ENCODE measurements around the gene TMEM123.
"Not testable (repeated sequence)": the region's sequence is repeated elsewhere in the genome, so short reads cannot be mapped to it uniquely, and the experiment has no call there.

Gene TMEM123

DNA sequence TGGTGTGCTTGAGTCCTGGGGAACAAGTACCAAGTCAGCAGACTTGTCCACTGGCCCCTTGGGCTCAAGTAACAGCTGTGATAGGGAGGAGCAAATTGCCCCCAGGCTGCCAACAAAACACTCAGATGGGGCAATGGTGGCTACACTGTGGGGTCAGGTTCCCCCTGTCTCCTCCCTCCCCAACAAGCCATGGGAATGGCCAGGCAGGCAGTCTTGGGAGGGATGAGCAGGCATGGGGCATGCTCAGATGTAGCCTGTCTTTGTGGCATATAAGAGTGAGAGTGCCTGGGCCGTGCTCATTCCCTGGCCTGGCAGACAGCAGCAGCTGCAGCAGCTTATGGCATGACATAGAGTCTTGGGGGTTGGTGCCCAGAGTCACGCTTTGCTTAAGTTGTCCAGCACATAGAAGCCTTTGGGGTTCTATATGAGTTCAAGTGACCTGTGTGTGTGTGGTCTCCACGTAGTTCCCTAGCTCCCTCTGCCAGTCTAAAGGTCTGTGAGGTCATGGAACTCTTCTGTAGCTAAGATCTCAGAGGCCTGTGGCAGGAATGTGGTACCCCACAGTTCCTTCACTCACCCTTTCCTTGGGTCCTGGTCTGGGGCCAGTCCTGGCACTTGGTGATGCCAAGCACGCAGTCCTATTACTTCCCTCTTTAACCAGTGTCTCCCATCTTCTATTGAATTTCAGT lies 60.9 kb downstream of the TMEM123 start:
- no peak for DNase-seq (ENCODE audit: low spot score)

DNA sequence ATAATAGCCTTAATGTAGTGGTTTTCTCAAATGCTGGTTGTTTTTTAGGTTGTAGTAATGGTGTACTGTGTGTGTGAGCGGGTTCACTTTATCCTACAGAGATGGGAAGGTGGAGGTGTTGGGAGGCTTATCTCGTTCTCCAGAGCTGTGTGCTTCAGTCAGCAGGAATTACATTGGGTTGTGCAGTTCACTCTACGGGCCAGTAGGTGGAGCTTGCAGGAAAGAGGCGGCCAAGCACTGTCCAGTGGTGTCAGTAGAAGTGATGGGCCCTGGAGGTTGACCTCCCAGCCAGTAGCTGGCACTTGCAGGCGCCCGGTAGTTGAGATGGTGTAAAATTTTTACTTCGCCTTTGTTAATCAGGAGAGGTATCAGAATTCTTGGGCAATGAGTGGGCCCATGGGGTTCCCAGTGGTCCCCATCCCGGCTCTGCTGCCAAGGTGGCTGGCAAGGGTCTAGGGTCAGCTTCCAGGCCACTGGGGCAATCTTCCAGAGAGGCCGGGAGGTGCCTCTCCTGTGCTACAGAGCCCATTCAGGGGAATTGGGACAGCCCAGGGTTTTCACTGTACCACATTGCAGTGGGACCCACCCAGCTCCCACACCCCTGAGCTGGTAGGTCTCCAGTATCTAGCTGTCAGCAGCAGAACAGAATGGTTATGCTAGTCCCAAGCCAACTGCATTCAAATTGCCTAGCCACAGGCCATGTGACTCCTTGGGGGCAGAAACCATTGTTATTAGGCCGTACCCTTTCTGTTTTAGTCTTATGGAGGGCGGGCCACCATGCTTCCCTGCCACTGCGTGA lies 61.7 kb downstream of the TMEM123 start:
- peak; percentile 62 for DNase-seq (ENCODE audit: low spot score)

DNA sequence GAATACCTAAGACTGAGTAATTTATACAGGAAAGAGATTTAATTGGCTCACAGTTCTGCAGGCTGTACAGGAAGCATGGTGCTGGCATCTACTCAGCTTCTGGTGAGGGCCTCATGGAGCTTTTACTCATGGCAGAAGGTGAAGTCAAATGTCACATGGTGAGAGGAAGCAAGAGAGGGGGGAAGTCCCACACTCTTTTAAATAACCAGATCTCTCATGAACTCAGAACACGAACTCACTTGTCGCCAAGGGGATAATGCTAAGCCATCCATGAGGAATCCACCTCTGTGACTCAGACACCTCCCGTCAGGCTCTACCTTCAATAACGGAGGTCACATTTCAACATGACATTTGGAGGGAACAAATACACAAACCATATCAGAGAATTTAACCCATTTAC lies 63.3 kb downstream of the TMEM123 start:
- DNase-seq (ENCODE audit: low spot score): no peak

DNA sequence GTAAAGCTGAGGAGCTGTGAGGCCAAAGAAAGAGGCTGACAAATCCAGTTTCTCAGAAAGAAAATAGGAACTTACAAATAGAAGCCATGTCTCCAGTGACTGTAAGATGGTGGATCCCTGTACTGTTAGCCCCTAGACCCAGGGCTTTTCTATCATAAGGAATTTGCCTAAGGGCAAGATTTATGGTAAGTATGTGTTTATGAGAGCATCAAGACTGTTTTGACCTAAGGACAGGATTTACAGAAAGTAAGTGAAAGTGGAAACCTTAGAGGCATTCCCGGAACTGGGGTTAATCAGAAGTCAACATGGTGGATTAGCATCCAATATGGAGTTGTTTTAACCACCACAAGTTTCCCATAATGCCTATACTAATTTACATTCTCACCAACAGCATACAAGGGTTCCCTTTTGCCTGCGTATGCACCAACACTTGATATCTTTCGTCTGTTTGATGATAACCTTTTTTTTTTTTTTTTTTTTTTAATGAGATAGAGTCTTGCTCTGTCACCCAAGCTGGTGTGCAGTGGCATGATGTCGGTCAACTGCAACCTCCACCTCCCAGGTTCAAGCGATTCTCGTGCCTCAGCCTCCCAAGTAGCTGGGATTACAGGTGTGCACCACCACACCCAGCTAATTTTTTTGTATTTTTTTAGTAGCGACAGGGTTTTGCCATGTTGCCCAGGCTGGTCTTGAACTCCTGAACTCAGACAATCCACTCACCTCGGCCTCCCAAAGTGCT lies 65.4 kb downstream of the TMEM123 start:
- no peak for DNase-seq (ENCODE audit: low spot score)

DNA sequence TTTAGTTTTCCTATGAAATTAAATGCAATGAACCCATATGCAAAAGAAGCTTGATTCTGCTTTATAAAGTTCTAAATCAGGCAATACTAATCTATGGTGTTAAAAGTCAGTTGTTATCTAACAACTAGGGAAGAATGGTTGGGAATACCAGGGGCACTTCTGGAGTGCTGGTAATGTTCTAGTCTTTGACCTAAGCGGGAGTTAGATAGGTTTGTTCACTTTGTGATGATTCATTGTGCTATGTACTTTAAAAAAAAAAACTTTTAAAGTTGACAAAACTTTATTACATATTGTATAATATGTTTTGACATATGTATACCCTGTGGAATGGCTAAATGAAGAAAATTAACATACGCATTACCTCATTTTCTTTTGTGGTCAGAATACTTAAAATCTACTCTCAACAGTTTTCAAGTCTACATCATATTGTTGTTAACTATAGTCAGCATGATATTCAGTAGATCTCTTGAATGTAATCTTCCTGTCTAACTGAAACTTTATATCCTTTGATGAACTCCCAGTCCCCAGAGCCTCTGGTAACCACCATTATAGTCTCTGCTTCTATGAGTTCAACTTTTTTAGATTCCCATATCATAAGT lies 66.3 kb downstream of the TMEM123 start:
- DNase-seq (ENCODE audit: low spot score): no peak

DNA sequence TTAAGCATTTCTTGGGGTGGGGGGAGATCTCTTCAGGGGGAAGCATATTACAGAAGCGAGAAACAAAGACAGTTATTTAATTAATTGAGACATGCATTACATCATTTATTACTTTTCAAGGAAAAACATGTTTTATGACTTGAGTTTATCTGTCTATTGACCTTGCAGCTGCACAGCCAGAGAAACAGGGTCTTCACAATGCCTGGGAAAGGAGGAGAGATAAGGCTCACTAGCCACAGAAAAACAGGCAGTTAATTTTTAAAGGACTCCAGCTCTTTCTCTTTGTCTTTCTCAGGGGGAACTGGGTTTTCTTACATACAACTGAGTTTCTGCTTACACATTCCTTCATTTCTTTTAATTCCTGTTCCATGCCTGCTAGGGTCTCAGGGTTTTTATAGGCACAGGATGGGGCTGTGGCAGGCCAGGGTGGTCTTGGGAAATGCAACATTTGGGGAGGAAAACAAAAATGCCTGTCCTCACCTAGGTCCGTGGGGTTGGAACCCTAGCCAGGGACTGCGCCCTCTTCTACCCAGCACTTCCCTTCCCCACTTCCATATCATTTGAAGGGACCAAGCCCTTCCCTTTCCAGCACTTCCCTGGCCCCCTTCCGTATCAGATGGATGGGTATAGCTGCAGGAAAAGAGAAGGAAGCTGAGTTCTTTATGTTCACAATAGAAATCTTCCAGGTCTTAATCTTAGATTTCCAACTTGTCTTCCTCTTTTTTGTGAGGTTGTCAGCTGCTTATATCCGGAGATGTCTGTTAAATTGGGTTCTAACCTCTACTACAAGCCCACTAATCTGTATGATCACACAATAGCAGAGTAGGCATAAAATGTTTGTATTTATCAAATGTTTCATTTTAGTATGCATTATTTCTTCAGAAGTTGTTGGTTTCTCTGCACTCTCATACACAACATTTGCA lies 67.2 kb downstream of the TMEM123 start:
- no peak for DNase-seq (ENCODE audit: low spot score)

DNA sequence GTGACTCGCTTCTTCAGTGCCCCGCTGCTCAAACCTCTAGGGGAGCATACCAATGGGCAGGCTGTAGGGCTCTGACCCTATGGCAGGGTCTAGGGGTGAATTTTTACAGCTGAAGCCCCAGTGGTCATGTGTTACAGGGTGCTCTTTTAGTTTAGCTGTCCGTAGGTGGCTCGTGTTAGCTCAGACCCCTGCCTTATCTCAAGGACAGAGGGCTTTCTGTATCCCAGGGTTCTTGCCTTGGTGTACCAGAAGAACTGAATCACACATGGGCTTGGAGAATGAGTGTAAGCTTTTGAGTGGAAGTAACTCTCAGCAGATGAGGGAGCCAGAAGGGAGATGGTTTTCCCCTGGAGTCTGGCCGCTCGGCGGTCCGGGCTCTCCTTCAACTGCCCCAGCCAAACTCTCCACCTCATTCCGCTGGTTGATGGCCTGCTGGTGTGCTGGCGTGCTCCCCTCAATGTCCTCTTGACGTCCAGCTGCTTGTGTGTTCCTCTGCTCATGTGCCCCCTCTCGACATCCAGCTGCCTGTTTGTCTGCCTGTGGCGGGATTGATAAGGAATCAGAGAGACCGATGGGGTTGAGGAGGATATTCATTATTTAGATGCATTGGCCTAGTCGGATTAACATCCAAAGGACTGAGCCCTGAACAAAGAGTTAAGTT lies 68.0 kb downstream of the TMEM123 start:
- DNase-seq (ENCODE audit: low spot score): no peak

DNA sequence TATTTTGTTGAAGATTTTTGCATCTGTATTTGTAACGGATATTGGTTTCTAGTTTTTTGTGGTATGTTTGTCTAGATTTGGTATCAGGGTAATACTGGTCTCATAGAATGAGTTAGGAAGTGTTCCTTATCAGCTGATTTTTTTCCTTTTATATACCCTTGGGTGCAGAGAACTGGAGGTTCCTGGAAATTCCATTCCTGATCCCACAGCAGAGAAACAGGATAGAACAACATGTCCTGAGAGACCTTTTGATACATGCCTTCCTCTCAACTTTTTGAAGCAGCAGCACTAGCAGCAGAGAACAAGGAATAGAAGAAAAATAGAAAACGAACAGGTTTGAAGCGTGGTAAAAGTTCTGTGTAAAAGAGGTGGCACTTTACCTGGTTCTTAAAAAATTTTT lies 68.7 kb downstream of the TMEM123 start:
- no peak for DNase-seq (ENCODE audit: low spot score)

DNA sequence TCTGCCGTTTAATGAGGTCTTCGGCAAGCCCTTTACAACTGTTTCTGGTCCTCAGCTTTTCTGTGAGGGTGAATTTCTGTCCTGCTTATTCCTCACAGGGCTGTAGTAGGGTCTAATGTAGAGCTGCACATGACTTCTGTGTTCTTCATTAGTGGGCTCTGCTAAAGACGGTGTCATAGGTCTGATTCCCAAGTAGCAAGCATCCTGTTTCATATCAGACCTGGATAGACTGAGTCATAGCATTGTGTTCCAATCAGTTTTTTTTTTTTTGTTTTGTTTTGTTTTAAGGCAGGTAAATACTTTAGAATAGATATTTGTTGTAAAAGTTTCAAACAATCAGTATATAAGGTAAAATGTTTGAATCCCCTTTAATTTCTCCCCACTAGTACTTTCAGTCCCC lies 70.2 kb downstream of the TMEM123 start:
- DNase-seq (ENCODE audit: low spot score): peak; percentile 34

DNA sequence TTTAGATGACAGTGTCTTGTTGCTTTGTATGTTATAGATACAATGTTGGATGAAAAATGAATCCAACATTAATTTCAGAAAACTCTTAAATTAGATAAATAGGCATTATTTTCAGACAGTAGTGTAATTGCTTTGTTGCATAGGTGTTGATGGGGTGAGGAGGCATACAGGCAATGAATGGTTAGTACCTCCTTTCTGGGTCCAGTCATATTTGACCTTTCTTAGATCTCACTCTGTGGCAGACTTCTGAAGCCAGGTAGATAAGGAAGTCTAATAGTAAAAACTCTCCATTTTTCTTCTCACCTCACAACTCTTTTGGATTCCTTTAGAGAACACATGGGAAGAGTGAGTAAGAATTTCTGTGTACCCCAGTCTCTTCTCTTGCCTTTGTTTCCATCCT lies 73.7 kb downstream of the TMEM123 start:
- DNase-seq (ENCODE audit: low spot score): no peak

DNA sequence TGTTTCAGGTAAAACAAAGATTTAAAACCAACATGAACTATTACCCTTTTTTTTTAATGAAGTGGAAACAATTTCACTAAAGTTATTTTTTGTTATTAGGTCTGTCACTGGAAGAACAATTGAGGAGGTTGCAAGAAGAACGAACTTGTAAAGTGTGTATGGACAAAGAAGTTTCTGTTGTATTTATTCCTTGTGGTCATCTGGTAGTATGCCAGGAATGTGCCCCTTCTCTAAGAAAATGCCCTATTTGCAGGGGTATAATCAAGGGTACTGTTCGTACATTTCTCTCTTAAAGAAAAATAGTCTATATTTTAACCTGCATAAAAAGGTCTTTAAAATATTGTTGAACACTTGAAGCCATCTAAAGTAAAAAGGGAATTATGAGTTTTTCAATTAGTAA lies 74.7 kb downstream of the TMEM123 start:
- no peak for DNase-seq (ENCODE audit: low spot score)

DNA sequence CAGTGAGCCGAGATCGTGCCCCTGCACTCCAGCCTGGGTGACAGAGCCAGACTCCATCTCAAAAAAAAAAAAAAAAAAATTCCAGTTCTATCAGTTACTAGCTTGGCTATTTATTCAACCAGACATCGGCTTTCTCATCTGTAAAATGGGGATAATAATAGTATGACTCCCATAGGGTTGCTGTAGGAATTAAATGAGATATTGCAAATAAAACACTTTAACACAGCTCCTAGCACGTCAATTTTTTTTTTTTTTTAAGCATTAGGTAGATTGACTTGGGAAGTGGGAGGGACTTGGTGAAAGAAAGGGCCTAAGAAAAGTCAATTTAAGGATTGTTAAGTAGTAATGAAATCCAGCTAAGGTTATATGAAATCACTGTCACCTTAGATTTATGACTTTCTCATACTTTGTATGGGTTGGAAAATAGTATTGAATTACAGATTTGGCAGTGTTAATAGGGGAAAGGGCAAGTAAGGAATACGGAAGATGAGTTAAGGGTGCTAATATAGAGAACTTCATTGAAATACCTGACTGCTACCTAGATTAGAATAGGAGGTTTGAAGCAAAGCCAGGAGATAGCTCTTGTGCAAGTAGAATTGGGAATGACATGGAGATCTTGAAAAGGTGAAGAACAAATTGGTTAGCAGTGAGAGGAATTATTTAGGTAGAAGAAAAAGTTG lies 76.7 kb downstream of the TMEM123 start:
- DNase-seq (ENCODE audit: low spot score): no peak

DNA sequence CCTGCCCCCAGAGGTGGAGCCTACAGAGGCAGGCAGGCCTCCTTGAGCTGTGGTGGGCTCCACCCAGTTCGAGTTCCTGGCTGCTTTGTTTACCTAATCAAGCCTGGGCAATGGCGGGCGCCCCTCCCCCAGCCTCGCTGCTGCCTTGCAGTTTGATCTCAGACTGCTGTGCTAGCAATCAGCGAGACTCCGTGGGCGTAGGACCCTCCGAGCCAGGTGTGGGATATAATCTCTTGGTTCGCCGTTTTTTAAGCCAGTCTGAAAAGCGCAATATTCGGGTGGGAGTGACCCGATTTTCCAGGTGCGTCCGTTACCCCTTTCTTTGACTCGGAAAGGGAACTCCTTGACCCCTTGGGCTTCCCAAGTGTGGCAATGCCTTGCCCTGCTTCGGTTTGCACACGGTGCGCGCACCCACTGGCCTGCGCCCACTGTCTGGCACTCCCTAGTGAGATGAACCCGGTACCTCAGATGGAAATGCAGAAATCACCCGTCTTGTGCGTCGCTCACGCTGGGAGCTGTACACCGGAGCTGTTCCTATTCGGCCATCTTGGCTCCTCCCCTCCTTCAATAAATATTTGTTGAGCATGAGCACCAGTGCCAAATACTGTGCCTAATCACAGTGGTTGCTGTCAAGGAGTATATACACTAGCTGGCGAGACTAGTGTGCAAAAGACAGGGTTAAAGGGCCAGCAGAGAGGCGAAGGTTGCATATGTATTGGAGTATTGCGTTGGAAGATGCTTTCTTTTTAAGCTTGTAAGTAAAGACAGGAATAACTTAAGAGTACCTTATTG lies 77.7 kb downstream of the TMEM123 start:
- DNase-seq (ENCODE audit: low spot score): not testable (repeated sequence)

DNA sequence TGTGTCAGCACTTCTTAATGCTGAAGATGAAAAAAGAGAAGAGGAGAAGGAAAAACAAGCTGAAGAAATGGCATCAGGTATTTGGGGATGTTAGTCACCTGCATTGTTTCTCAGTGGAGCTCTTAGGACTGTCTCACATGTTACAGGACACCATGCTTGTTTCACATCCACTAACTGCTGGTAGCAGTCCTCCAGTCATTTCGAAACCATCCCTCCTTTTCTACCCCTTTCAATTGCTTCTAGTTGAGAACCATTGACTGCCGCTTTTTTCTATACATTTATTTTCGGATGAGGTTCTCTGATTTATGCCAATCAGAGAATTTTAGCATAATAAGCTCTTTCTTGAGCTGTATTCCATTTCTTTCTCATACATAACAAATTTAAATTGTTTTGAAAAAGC lies 84.1 kb downstream of the TMEM123 start:
- DNase-seq (ENCODE audit: low spot score): no peak

DNA sequence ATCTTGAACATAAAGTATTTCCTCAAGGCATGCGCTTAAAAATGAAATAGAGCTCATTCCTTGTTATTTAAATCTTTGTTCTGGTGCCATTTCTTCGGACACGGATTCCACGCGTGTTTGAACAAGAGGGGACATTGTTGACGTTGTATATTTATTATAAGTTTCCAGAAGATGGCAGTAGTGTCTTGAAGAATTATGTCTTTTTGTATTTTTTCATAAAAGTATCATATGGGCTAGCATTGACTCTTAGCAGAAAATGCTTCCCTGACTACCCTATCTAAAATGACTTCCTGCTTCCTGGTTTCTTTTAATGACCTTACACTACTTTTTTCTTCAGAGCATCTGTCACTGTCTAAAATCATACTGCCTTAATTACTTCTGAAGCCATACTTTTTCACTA lies 85.2 kb downstream of the TMEM123 start:
- DNase-seq (ENCODE audit: low spot score): peak; percentile 38

DNA sequence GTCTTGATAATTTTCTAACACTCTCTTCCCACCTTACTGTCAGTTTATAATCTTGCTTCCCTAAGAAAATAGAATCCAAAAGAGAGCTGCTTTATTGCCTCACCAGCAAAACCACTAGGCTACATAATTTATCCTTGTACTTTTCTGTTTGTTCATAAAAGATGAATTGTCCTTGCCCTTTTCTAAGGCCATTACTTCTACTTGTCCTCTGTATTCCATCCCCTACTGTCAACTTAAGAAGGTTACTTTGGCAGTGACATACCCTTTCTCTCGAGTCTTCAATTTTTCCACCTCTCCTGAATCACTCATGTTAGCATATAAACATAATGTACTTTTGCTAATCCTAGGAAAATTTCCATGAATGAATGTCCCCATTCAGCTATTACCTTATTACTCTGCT lies 87.6 kb downstream of the TMEM123 start:
- no peak for DNase-seq (ENCODE audit: low spot score)

DNA sequence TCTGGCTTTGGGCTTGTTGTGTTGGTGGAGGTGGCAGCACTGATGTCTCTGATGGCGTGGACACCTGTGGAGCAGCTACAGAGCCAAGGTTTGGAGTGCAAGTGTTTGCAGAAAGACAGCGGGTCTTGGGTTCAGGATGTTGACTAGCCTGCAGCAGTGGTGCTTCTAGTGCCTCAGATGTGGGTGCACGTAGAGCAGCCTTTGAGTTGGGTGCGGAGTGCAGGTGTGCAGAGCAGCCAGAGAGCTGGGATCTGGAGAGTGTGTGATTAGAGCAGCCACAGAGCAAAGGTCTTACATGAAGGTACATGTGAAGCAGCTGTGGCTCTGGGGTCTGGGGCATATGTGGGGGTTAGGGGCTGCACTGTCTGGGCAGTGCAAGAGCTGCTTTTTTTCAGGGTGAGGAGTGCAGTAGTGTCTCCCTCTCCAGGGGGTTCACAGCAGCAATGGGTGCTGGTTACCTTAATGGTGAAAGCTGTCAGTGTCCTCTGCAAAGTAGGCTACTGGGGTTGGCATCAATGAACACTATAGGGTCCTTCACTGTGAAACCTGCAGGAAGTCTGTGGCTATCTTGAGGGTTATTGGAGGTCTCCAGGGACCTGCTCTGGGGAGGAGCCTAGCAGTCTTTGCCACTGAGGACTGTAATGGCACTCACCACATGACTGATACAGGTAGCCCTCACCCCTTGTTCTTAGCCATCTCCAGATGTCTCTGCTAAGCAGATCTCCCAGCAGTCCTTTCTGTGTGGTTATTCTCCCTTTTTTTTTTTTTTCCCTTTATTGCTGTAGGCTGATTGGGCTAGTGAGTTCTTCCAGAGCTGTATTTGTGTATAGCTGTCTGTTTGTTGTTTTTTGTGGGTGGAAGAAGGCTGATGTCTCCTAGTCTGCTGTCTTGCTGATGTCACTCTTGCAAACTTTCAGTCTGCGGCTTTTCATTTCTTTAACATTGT lies 91.2 kb downstream of the TMEM123 start:
- DNase-seq (ENCODE audit: low spot score): no peak

DNA sequence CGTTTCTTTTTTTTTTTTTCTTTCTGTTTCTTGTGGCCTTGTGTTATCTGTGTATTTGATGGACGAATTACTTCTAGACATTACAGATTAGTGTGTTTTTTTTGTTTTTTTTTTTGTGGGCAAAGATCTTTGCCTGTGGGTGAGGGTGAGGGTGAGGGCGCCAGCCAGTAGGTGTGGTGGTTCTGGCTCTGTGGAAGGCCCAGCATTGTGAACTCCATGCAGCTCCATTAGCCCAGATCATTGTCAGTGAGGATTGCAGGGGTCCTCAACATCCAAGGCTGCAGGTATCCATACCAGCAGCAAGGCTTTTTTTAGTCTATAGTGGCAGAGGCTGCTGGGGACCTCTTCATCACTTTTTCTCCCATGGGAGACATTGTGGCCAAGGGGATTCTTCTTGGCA lies 91.9 kb downstream of the TMEM123 start:
- DNase-seq (ENCODE audit: low spot score): no peak

Data from kidney capillary endothelial cell (primary cell).